Stimulated activated naive CD4-positive, alpha-beta T cell (primary cell): ENCODE data around the gene CPTP.
A peak's percentile ranks its signal among the peaks of the same experiment; 100 is the strongest.
"Not testable (repeated sequence)": the region's sequence is repeated elsewhere in the genome, so short reads cannot be mapped to it uniquely, and the experiment has no call there.

ENCODE experiments used
- DNase-seq, 6 experiments: peaks; one replicate each; lab custom pipeline; 2025; lab: John Stamatoyannopoulos, UW

CPTP gene

GRCh38 chr1:1365875-1366698, 41.5 kb downstream of the CPTP start:
- DNase-seq: no peak

GRCh38 chr1:1366699-1367066, 42.1 kb downstream of the CPTP start:
- no peak for DNase-seq

GRCh38 chr1:1367315-1367714, 42.7 kb downstream of the CPTP start:
- DNase-seq: no peak

- DNase-seq: not testable (repeated sequence)
Observed at GRCh38 chr1:1370094-1370493, 45.5 kb downstream of the CPTP start.

GRCh38 chr1:1370771-1371300, 46.2 kb downstream of the CPTP start:
- DNase-seq: peak in 1 of 6 experiments; percentile 49

GRCh38 chr1:1371364-1371745, 46.8 kb downstream of the CPTP start:
- DNase-seq: peak; percentile 66 to 85 (median 72)

GRCh38 chr1:1371746-1372711, 47.4 kb downstream of the CPTP start:
- DNase-seq: peak; percentile 37 to 83 (median 72)

GRCh38 chr1:1373051-1373814, 48.6 kb downstream of the CPTP start:
- DNase-seq: no peak

- peak in 1 of 6 experiments; percentile 34 for DNase-seq
Observed at GRCh38 chr1:1373815-1374588, 49.4 kb downstream of the CPTP start.

- no peak for DNase-seq
Observed at GRCh38 chr1:1374589-1374928, 50.0 kb downstream of the CPTP start.

- peak; percentile 86 to 96 (median 95) for DNase-seq
Observed at GRCh38 chr1:1374929-1375662, 50.5 kb downstream of the CPTP start, which contains the start of gene AURKAIP1. Gene AURKAIP1 (minus strand): TSS chr1:1375207. CDS start chr1:1374756, 451 bp downstream.

GRCh38 chr1:1376551-1377226, 52.1 kb downstream of the CPTP start:
- DNase-seq: no peak

GRCh38 chr1:1377540-1378205, 53.1 kb downstream of the CPTP start:
- no peak for DNase-seq
